Keratinocyte (primary cell): ENCODE data around the gene CLDN14. TPM values are rescaled to one million over a fixed set of nuclear protein-coding genes. Genes with fewer than 3 reads are reported as not detected.
A peak's percentile ranks its signal among the peaks of the same experiment; 100 is the strongest.

Source experiments
- DNase-seq: peaks from one replicate; pipeline ENCODE4 v3.0.0-alpha.2; 2011; ENCODE audit warnings: low read depth, missing footprints, low spot score
- FAIRE-seq: peaks from 2 replicates; lab custom pipeline; 2011; peaks lifted over from hg19 to GRCh38; lab: Jason Lieb, UNC
- H2AFZ ChIP-seq: 2 replicates; pipeline ENCODE4 v1.6.0; 2012; ENCODE audit warnings: low read length, control low read depth, inconsistent platforms; ENCODE audit not compliant: control insufficient read depth
- H3K27ac ChIP-seq: 2 replicates; pipeline ENCODE4 v1.5.1; 2011; ENCODE audit warnings: low read length; ENCODE audit not compliant: control insufficient read depth, insufficient read depth
- H3K27me3 ChIP-seq: 3 replicates; pipeline ENCODE4 v1.6.0; 2011; ENCODE audit warnings: low read length; ENCODE audit not compliant: control insufficient read depth, insufficient read depth; ENCODE audit errors: extremely low read depth
- H3K36me3 ChIP-seq, 2 experiments: 2 replicates in 1 of 2; 3 replicates in 1 of 2; pipeline ENCODE4 v1.5.1; 2011; ENCODE audit warnings: low read length in 2 of 2, mild to moderate bottlenecking in 1 of 2; ENCODE audit not compliant: control insufficient read depth in 2 of 2, insufficient read depth in 2 of 2; ENCODE audit errors: extremely low read depth in 1 of 2
- H3K4me1 ChIP-seq: 3 replicates; pipeline ENCODE4 v1.5.1; 2011; ENCODE audit warnings: low read length; ENCODE audit not compliant: control insufficient read depth, insufficient read depth; ENCODE audit errors: extremely low read depth
- H3K4me2 ChIP-seq: 3 replicates; pipeline ENCODE4 v1.6.0; 2011; ENCODE audit warnings: low read depth, low read length; ENCODE audit not compliant: control insufficient read depth, insufficient read depth; ENCODE audit errors: extremely low read depth
- H3K4me3 ChIP-seq, 3 experiments: fragments of 200-600 bp in 1 of 3; sonication (generic) in 1 of 3; 2 replicates in 2 of 3; 3 replicates in 1 of 3; pipeline ENCODE4 v1.5.1; 2011 to 2016; ENCODE audit warnings: low read length in 3 of 3, mild to moderate bottlenecking in 3 of 3, control low read depth in 2 of 3, inconsistent platforms in 1 of 3, low read depth in 1 of 3, mixed read lengths in 1 of 3, mixed run types in 1 of 3, moderate library complexity in 1 of 3; ENCODE audit not compliant: control insufficient read depth in 2 of 3, insufficient read depth in 2 of 3; ENCODE audit errors: extremely low read depth in 1 of 3
- H3K79me2 ChIP-seq: 2 replicates; pipeline ENCODE4 v1.6.0; 2012; ENCODE audit warnings: low read length; ENCODE audit not compliant: control insufficient read depth, insufficient read depth
- H3K9ac ChIP-seq: 3 replicates; pipeline ENCODE4 v1.6.0; 2011; ENCODE audit warnings: low read length; ENCODE audit not compliant: control insufficient read depth, insufficient read depth; ENCODE audit errors: extremely low read depth
- H3K9me1 ChIP-seq: 3 replicates; pipeline ENCODE4 v1.6.0; 2011; ENCODE audit warnings: low read length; ENCODE audit not compliant: control insufficient read depth, insufficient read depth; ENCODE audit errors: extremely low read depth
- H3K9me3 ChIP-seq: 2 replicates; pipeline ENCODE4 v1.5.1; 2012; ENCODE audit warnings: low read depth, low read length; ENCODE audit not compliant: control insufficient read depth
- H4K20me1 ChIP-seq: 3 replicates; pipeline ENCODE4 v1.6.0; 2011; ENCODE audit warnings: low read length; ENCODE audit not compliant: control insufficient read depth, insufficient read depth; ENCODE audit errors: extremely low read depth
- EZH2 ChIP-seq: IDR thresholded peaks from one replicate; pipeline ENCODE4 v1.6.1; 2012; ENCODE audit warnings: inconsistent platforms, mild to moderate bottlenecking, low read length, moderate library complexity
- dilution Hi-C: fragments of 300-500 bp; cut with MboI; formaldehyde crosslinking; loops from one replicate; pipeline ENCODE4 v1.7.0; 2020; ENCODE audit warnings: low sequenced_read_pairs; ENCODE audit not compliant: extremely low pct_ligation_motif_present
- polyA plus RNA-seq, 5 experiments: library from polyadenylated mRNA; depleted of rRNA in 3 of 5; stranded (reverse) in 3 of 5; stranded (forward) in 1 of 5; unstranded in 1 of 5; fragments of >200 nt; gene quantifications; 1 replicate in 1 of 5; 2 replicates in 3 of 5; 3 replicates in 1 of 5; pipeline versions ENCODE4 v1.2.1 to v1.2.3, GENCODE V29; 2011 to 2012; ENCODE audit warnings: missing spikeins in 2 of 5, low read depth in 1 of 5, low replicate concordance in 1 of 5
- TF ChIP-seq, protein P1 (sequence below), 3 experiments: IDR thresholded peaks in 1 of 3; conservative IDR thresholded peaks in 1 of 3; optimal IDR thresholded peaks in 1 of 3; 2 replicates in 2 of 3; 3 replicates in 1 of 3; pipeline versions ENCODE3 to v1.5.1; 2011; ENCODE audit warnings: low read length in 3 of 3, mild to moderate bottlenecking in 3 of 3, moderate library complexity in 2 of 3, control low read depth in 1 of 3, inconsistent platforms in 1 of 3; ENCODE audit not compliant: insufficient read depth in 2 of 3; ENCODE audit errors: extremely low read depth in 1 of 3

Gene CLDN14
- polyA plus RNA-seq, 1 donor (not counting 4 experiments of a cell fraction or from before 2014, with no cell fraction given), result not detected

DNA sequence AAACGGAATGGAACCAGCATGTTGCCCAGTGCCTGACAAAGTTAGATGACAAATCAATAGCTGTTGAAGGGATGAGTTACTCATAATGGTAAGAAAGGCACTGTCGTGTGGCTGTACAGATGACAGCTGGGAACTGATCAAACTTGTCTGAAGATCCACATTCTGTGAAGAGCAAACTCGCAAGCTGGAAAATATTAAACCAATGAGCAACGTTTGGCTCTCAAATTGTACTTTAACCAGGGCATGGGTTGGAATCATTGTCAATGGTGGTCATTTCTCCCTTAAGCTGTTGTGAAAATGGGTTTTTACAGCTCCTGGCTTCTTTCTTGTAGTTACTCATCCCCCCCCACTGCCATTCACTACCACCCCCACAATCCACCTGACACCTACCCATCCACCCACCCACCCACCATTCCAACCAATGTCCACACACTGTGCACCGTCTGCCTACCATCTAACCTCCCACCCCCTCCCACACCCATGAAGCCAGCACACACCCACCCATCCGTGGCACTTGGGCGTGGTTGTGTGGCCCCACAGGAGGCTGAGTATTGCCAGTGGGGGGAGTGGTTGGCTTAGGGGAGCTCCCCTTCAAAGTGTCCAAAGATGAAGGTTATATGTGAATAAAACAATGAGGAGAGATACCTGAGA, 46.7 kb downstream of the CLDN14 start:
- peaks cover 51% of the 10 kb centered on the region for H3K4me1 ChIP-seq

DNA sequence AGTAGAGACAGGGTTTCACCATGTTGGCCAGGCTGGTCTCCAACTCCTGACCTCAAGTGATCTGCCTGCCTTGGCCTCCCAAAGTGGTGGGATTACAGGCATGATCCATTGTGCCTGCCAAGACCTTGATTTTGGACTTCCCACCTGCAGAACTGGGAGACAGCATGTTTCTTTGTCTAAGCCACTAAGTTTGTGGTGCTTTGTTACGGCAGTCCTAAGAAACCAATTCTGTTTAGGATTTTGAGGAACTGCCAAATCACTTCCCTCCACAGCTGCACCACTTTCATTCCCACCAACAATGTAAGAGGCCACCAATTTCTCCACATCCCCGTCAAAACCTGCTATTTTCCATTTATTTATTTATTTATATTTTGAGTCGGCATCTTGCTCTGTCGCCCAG, 48.7 kb downstream of the CLDN14 start:
- H3K27ac ChIP-seq, result peak overlapping the region; percentile 86
- no peaks in the 10 kb centered on the region for H3K36me3 ChIP-seq
- no peak for TF ChIP-seq EZH2
- TF ChIP-seq, protein P1, sequence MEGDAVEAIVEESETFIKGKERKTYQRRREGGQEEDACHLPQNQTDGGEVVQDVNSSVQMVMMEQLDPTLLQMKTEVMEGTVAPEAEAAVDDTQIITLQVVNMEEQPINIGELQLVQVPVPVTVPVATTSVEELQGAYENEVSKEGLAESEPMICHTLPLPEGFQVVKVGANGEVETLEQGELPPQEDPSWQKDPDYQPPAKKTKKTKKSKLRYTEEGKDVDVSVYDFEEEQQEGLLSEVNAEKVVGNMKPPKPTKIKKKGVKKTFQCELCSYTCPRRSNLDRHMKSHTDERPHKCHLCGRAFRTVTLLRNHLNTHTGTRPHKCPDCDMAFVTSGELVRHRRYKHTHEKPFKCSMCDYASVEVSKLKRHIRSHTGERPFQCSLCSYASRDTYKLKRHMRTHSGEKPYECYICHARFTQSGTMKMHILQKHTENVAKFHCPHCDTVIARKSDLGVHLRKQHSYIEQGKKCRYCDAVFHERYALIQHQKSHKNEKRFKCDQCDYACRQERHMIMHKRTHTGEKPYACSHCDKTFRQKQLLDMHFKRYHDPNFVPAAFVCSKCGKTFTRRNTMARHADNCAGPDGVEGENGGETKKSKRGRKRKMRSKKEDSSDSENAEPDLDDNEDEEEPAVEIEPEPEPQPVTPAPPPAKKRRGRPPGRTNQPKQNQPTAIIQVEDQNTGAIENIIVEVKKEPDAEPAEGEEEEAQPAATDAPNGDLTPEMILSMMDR (optimal IDR thresholded peaks at IDR 0.05 in 1 of 3, IDR thresholded peaks at IDR 0.05 in 1 of 3, conservative IDR thresholded peaks at IDR 0.05 in 1 of 3; ENCODE audit: extremely low read depth in 1 of 3, insufficient read depth in 2 of 3, low read length in 3 of 3), result no peak
- no peak overlapping the region for H2AFZ ChIP-seq
- no peak overlapping the region for H3K9ac ChIP-seq
- DNase-seq (no peak), FAIRE-seq (no peak)
- peaks cover 41% of the 10 kb centered on the region for H3K4me1 ChIP-seq
- no peaks in the 10 kb centered on the region for H3K79me2 ChIP-seq
- H3K9me3 ChIP-seq, result no peaks in the 10 kb centered on the region
- no peaks in the 10 kb centered on the region for H3K9me1 ChIP-seq
- H3K4me2 ChIP-seq, result peak overlapping the region; percentile 81
- no peaks in the 10 kb centered on the region for H4K20me1 ChIP-seq
- no peak overlapping the region for H3K4me3 ChIP-seq
- H3K27me3 ChIP-seq, result no peaks in the 10 kb centered on the region
- dilution Hi-C loops, result no loop called here

More for the DNA sequence above, 46.7 kb downstream of the CLDN14 start:
- Histone ChIP-seq H3K79me2 (no peaks in the 10 kb centered on the region), H3K4me3 (no peak overlapping the region), H3K9me1 (no peaks in the 10 kb centered on the region), H3K4me2 (no peak overlapping the region), H4K20me1 (no peaks in the 10 kb centered on the region), H3K9ac (no peak overlapping the region), H3K9me3 (no peaks in the 10 kb centered on the region), H3K27me3 (no peaks in the 10 kb centered on the region), H3K36me3 (no peaks in the 10 kb centered on the region), H3K27ac (no peak overlapping the region), H2AFZ (no peak overlapping the region)
- FAIRE-seq (no peak), DNase-seq (no peak)
- TF ChIP-seq EZH2, result no peak
- dilution Hi-C loops, result no loop called here
